HG03103 (cell line): ENCODE measurements around the gene KCNN1.
"Not testable (repeated sequence)": the region's sequence is repeated elsewhere in the genome, so short reads cannot be mapped to it uniquely, and the experiment has no call there.

ENCODE experiments used
- ATAC-seq: cut with Tn5 transposase; IDR thresholded peaks from one replicate; pipeline ENCODE4 v1.9.1; 2021; ENCODE audit warnings: low read depth; ENCODE audit not compliant: unreplicated experiment

KCNN1 gene

GRCh38 chr19:17999684-18000479, 33.0 kb downstream of the KCNN1 start:
- ATAC-seq, result no peak

- no peak for ATAC-seq
Measured at GRCh38 chr19:18000480-18000914, 33.6 kb downstream of the KCNN1 start.

GRCh38 chr19:18000915-18001776, 34.2 kb downstream of the KCNN1 start:
- no peak for ATAC-seq

GRCh38 chr19:18001777-18002345, 35.0 kb downstream of the KCNN1 start:
- no peak for ATAC-seq

GRCh38 chr19:18002347-18002850, 35.5 kb downstream of the KCNN1 start:
- ATAC-seq, result no peak

- ATAC-seq, result not testable (repeated sequence)
Measured at GRCh38 chr19:18005750-18006149, 38.8 kb downstream of the KCNN1 start.

GRCh38 chr19:18007044-18007916, 40.4 kb downstream of the KCNN1 start:
- ATAC-seq, result no peak

- ATAC-seq, result no peak
Measured at GRCh38 chr19:18007917-18008673, 41.2 kb downstream of the KCNN1 start, which contains the start of gene ARRDC2. Gene ARRDC2, plus strand, starts transcription at chr19:18008170. Its CDS starts 141 bp downstream, at chr19:18008311.

GRCh38 chr19:18008814-18009213, 41.9 kb downstream of the KCNN1 start:
- no peak for ATAC-seq

GRCh38 chr19:18009412-18010066, 42.6 kb downstream of the KCNN1 start:
- ATAC-seq, result no peak

- ATAC-seq, result no peak
Measured at GRCh38 chr19:18010149-18010548, 43.2 kb downstream of the KCNN1 start.

- ATAC-seq, result no peak
Measured at GRCh38 chr19:18013210-18014111, 46.6 kb downstream of the KCNN1 start.

- no peak for ATAC-seq
Measured at GRCh38 chr19:18014197-18014596, 47.3 kb downstream of the KCNN1 start.

- ATAC-seq, result no peak
Measured at GRCh38 chr19:18016209-18016910, 49.5 kb downstream of the KCNN1 start.

GRCh38 chr19:18017275-18018083, 50.6 kb downstream of the KCNN1 start:
- ATAC-seq, result no peak
